NB4 (cell line): Measurements from ENCODE around the gene C12orf56.

ENCODE experiments used
- DNase-seq: peaks from one replicate; pipeline ENCODE4 v3.0.0; 2010; ENCODE audit warnings: low read depth
- H3K4me3 ChIP-seq: one replicate; pipeline ENCODE4 v1.5.1; 2011; ENCODE audit warnings: mild to moderate bottlenecking, low read depth, low read length, moderate library complexity
- MYC ChIP-seq: IDR thresholded peaks from 2 replicates; pipeline ENCODE4 v1.6.1; 2011; ENCODE audit warnings: low read depth, low read length
- POLR2A ChIP-seq: IDR thresholded peaks from 2 replicates; pipeline ENCODE4 v1.6.1; 2011; ENCODE audit warnings: mild to moderate bottlenecking; ENCODE audit not compliant: insufficient read length; ENCODE audit errors: extremely low read depth
- TF ChIP-seq, protein P1 (sequence below): IDR thresholded peaks from 2 replicates; pipeline ENCODE4 v1.6.1; 2011; ENCODE audit warnings: low read depth, low read length
- TF ChIP-seq, protein P2 (sequence below): IDR thresholded peaks from one replicate; pipeline ENCODE4 v1.5.1; 2012; ENCODE audit warnings: low read depth, low read length

C12orf56 gene

DNA sequence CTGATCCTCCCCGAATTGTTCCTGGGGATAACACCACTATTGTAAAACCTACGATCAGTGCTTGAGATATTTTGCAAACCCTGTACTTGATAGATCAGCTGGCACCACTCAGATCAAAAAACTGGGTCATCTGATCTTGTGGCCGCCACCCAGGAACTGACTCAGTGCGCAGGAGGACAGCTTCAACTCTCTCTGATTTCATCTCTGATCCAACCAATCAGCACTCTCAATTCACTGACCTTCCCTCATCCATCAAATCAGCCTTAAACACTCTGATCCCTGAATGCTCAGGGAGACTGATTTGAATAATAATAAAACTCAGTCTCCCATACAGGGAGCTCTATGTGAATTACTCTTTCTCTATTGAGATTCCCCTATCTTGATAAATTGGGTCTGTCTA is 9.5 kb upstream of the C12orf56 start:
- TF ChIP-seq, protein P1, sequence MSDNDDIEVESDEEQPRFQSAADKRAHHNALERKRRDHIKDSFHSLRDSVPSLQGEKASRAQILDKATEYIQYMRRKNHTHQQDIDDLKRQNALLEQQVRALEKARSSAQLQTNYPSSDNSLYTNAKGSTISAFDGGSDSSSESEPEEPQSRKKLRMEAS: no peak
- no peak for TF ChIP-seq POLR2A
- TF ChIP-seq MYC: no peak
- TF ChIP-seq, protein P2, sequence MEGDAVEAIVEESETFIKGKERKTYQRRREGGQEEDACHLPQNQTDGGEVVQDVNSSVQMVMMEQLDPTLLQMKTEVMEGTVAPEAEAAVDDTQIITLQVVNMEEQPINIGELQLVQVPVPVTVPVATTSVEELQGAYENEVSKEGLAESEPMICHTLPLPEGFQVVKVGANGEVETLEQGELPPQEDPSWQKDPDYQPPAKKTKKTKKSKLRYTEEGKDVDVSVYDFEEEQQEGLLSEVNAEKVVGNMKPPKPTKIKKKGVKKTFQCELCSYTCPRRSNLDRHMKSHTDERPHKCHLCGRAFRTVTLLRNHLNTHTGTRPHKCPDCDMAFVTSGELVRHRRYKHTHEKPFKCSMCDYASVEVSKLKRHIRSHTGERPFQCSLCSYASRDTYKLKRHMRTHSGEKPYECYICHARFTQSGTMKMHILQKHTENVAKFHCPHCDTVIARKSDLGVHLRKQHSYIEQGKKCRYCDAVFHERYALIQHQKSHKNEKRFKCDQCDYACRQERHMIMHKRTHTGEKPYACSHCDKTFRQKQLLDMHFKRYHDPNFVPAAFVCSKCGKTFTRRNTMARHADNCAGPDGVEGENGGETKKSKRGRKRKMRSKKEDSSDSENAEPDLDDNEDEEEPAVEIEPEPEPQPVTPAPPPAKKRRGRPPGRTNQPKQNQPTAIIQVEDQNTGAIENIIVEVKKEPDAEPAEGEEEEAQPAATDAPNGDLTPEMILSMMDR: no peak
- H3K4me3 ChIP-seq: no peak overlapping the region
- peak; percentile 12 for DNase-seq

DNA sequence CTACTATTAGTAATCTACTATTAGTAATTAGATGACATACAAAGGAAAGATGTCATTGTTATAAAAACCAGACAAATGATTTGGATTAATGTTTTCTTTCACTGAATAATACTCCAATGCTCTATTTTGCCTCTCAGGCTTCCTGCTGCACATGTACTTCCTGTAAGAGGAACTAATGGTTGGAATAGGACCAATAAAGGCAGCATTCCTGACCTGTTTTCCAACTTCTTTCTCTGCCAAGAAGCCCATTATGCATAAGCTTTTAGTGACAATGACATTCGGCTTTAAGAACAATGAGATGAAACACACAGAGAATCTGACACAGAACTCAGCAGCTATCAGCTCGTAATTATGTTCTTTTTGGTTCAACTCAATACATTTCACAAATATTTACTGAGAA is 5.2 kb upstream of the C12orf56 start:
- no peak overlapping the region for H3K4me3 ChIP-seq
- TF ChIP-seq, protein P2: no peak
- TF ChIP-seq, protein P1: no peak
- TF ChIP-seq POLR2A (no peak), MYC (no peak)
- no peak for DNase-seq

DNA sequence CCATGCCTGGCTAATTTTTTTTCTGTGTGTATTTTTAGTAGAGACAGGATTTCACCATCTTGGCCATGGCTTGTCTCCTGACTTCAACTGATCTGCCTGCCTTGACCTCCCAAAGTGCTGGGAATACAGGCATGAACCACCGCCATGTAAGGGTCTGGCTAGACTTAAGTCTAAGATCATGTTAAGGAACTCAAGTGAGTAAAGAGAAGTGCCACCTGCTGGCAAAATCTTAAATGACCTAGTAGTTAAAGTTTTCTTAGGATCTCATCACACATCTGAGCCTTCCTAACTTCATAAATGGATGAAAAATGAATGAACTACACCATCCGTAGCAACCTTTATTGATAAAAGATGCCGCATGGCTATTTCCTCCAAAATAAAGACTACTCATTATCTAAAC is 1.7 kb upstream of the C12orf56 start:
- no peak for TF ChIP-seq POLR2A
- TF ChIP-seq, protein P2: peak; percentile 35
- DNase-seq: peak; percentile 59
- no peak overlapping the region for H3K4me3 ChIP-seq

DNA sequence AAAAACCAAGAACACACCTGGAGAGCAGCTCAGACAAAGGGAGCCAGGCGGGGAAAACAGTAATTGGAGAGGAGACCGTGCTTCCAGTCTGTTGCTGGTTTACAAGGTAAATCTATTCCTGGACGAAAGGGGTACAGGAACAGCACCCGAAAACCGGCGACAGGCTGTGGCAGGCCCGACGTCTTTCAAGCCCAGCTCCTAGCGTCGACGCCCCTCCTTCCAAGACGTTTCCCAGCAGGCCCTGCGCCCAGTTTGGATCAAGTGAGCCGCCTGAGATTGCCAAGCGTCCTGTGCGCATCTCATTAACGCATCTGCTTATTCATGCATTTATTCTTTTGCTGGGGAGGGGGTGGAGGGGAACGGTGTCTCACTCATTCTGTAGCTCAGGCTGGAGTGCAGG is 1.4 kb downstream of the C12orf56 start:
- TF ChIP-seq MYC (no peak), POLR2A (no peak)
- TF ChIP-seq, protein P1: no peak
- TF ChIP-seq, protein P2: no peak
- H3K4me3 ChIP-seq: no peak overlapping the region
- DNase-seq: no peak

DNA sequence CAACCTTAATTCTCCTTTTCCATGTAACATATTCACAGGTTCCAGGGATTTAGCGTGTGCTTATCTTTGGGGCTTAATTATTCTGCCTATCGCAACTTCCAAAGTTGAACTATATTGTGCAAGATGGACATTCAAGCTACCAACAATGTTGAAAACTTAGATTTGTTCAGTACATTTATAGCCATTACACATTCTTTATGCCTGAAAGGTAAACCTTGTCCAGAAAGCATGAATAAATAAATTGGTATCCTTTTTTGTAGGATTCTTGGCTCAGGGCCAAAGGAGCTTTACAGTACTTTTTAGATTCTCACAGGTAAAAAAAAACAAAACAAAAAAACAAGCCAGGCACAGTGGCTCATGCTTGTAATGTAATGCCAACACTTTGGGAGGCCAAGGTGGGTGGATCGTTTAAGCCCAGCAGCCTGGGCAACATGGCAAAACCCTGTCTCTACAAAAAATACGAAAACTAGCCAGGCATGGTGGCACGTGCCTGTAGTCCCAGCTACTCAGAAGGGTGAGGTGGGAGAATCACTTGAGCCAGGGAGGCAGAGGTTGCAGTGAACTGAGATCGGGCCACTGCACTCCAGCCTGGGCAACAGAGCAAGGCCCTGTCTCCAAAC is 3.3 kb downstream of the C12orf56 start:
- DNase-seq: no peak
- H3K4me3 ChIP-seq: no peak overlapping the region
- TF ChIP-seq MYC (no peak), POLR2A (no peak)
- TF ChIP-seq, protein P1: no peak
- TF ChIP-seq, protein P2: no peak

DNA sequence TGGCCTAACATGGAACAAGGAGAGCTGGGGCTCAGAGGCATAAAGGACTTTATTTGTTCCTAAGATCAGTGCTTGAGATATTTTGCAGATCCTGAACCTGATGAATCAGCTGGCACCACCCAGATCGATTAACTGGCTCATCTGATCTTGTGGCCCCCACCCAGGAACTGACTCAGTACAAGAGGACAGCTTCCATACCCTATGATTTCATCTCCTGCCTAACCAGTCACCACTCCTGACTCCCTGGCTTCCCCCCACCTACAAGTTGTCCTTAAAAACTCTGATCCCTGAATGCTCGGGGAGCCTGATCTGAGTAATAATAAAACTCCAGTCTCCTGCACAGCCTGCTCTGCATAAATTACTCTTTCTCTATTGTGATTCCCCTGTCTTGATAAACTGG is 5.1 kb downstream of the C12orf56 start:
- DNase-seq: no peak
- TF ChIP-seq, protein P1: no peak
- TF ChIP-seq POLR2A: no peak
- TF ChIP-seq MYC: no peak
- TF ChIP-seq, protein P2: no peak
- H3K4me3 ChIP-seq: no peak overlapping the region
